IMR-90 (cell line): ENCODE results near the gene SLC6A6. TPM values are rescaled to one million over a fixed set of nuclear protein-coding genes. Genes with fewer than 3 reads are reported as not detected.

ENCODE experiments used
- ATAC-seq: fragments of 200-7000 bp; cut with Tn5 transposase; 2 replicates; pipeline ENCODE4 v1.9.1; 2020; ENCODE audit warnings: low read depth, mild to moderate bottlenecking, moderate library complexity
- BruUV-seq: library from RNA; stranded (reverse); fragments of 400-500 nt; replicated peaks from 2 replicates; lab custom pipeline; 2021; lab: Mats Ljungman, UMichigan
- CTCF ChIA-PET: fragments of 300-600 bp; formaldehyde crosslinking; extraction: SDS; loops from one replicate; lab custom pipeline; 2021; ENCODE audit warnings: antibody characterized with exemption; lab: Yijun Ruan, JAX
- POLR2A ChIA-PET: fragments of 300-600 bp; sonication (Branson Sonifier 250); formaldehyde crosslinking; loops from one replicate; lab custom pipeline; 2022; ENCODE audit warnings: antibody characterized with exemption; ENCODE audit not compliant: unreplicated experiment; lab: Charles Lee
- DNase-seq: peaks from one replicate; pipeline ENCODE4 v3.0.0; 2013
- H2AFZ ChIP-seq: replicated peaks from 2 replicates; pipeline ENCODE3; 2013; ENCODE audit warnings: low read length, mild to moderate bottlenecking; ENCODE audit not compliant: poor library complexity
- H2AK5ac ChIP-seq: 2 replicates; pipeline ENCODE4 v1.6.1; 2013; ENCODE audit warnings: low read depth, low read length, inconsistent platforms
- H2AK9ac ChIP-seq: replicated peaks from 2 replicates; pipeline ENCODE3; 2013; ENCODE audit warnings: mild to moderate bottlenecking, low read depth, low read length, moderate library complexity; ENCODE audit not compliant: poor library complexity
- H2BK120ac ChIP-seq: 2 replicates; pipeline ENCODE4 v1.6.1; 2013; ENCODE audit warnings: low read depth, low read length, inconsistent platforms
- H2BK15ac ChIP-seq: 3 replicates; pipeline ENCODE4 v1.6.1; 2013; ENCODE audit warnings: low read depth, low read length, inconsistent platforms
- H2BK20ac ChIP-seq: 2 replicates; pipeline ENCODE4 v1.6.1; 2013; ENCODE audit warnings: low read depth, mild to moderate bottlenecking, inconsistent platforms, low read length, moderate library complexity
- H2BK5ac ChIP-seq: 2 replicates; pipeline ENCODE4 v1.6.1; 2013; ENCODE audit warnings: mild to moderate bottlenecking, low read depth, low read length, inconsistent platforms; ENCODE audit not compliant: poor library complexity, severe bottlenecking
- H3K14ac ChIP-seq: replicated peaks from 2 replicates; pipeline ENCODE4 v1.6.1; 2013; ENCODE audit warnings: low read depth, low read length, inconsistent platforms
- H3K18ac ChIP-seq: 2 replicates; pipeline ENCODE4 v1.6.1; 2013; ENCODE audit warnings: low read depth, low read length, control low read depth
- H3K23ac ChIP-seq: 2 replicates; pipeline ENCODE4 v1.6.1; 2013; ENCODE audit warnings: low read depth, low read length, inconsistent platforms
- H3K27ac ChIP-seq: 2 replicates; pipeline ENCODE4 v1.5.1; 2013; ENCODE audit warnings: mild to moderate bottlenecking, control low read depth, low read length; ENCODE audit not compliant: insufficient read depth
- H3K27me3 ChIP-seq: 2 replicates; pipeline ENCODE4 v1.6.1; 2013; ENCODE audit warnings: low read length; ENCODE audit not compliant: control insufficient read depth, insufficient read depth
- H3K36me3 ChIP-seq: 2 replicates; pipeline ENCODE4 v1.6.1; 2013; ENCODE audit warnings: low read length, mixed read lengths; ENCODE audit not compliant: control insufficient read depth, insufficient read depth
- H3K4ac ChIP-seq: 2 replicates; pipeline ENCODE4 v1.6.1; 2013; ENCODE audit warnings: low read depth, low read length, inconsistent platforms
- H3K4me1 ChIP-seq: 2 replicates; pipeline ENCODE4 v1.6.1; 2013; ENCODE audit warnings: low read length, mixed read lengths; ENCODE audit not compliant: control insufficient read depth, insufficient read depth
- H3K4me2 ChIP-seq: 2 replicates; pipeline ENCODE4 v1.6.1; 2013; ENCODE audit warnings: low read depth, mild to moderate bottlenecking, control low read depth, low read length, moderate library complexity
- H3K4me3 ChIP-seq: 2 replicates; pipeline ENCODE4 v1.5.1; 2013; ENCODE audit warnings: low read depth, mild to moderate bottlenecking, control low read depth, low read length, moderate library complexity; ENCODE audit not compliant: insufficient read depth
- H3K56ac ChIP-seq: 2 replicates; pipeline ENCODE4 v1.6.1; 2013; ENCODE audit warnings: low read length, inconsistent platforms; ENCODE audit not compliant: insufficient read depth; ENCODE audit errors: extremely low read depth
- H3K79me1 ChIP-seq, 2 experiments: 2 replicates each; pipeline ENCODE4 v1.6.1; 2013; ENCODE audit warnings: low read length in 2 of 2, inconsistent platforms in 1 of 2, low read depth in 1 of 2
- H3K9ac ChIP-seq: 2 replicates; pipeline ENCODE4 v1.6.1; 2013; ENCODE audit warnings: low read depth, low read length, control low read depth
- H3K9me1 ChIP-seq: 2 replicates; pipeline ENCODE4 v1.6.1; 2013; ENCODE audit warnings: low read length, inconsistent platforms; ENCODE audit not compliant: insufficient read depth
- H3K9me3 ChIP-seq: 2 replicates; pipeline ENCODE4 v1.6.1; 2013; ENCODE audit warnings: low read length; ENCODE audit not compliant: control insufficient read depth, insufficient read depth
- H4K20me1 ChIP-seq: 2 replicates; pipeline ENCODE4 v1.6.1; 2013; ENCODE audit warnings: low read length, inconsistent platforms; ENCODE audit not compliant: insufficient read depth
- H4K5ac ChIP-seq: 2 replicates; pipeline ENCODE4 v1.6.1; 2013; ENCODE audit warnings: mild to moderate bottlenecking, low read depth, low read length, control low read depth
- H4K8ac ChIP-seq, 2 experiments: 2 replicates each; pipeline ENCODE4 v1.6.1; 2013; ENCODE audit warnings: low read depth in 2 of 2, low read length in 2 of 2, control low read depth in 1 of 2, inconsistent platforms in 1 of 2
- H4K91ac ChIP-seq: 2 replicates; pipeline ENCODE4 v1.6.1; 2013; ENCODE audit warnings: low read depth, low read length, inconsistent platforms; ENCODE audit not compliant: insufficient read depth
- CEBPB ChIP-seq: IDR thresholded peaks from 2 replicates; pipeline ENCODE4 v1.6.1; 2012; ENCODE audit warnings: low read depth, low read length, improper control_type of control experiment
- CHD1 ChIP-seq: IDR thresholded peaks from 2 replicates; pipeline ENCODE4 v1.6.1; 2012; ENCODE audit warnings: low read depth, low read length, improper control_type of control experiment
- CTCF ChIP-seq: conservative IDR thresholded peaks from 2 replicates; pipeline ENCODE4 v1.5.1; 2012; ENCODE audit warnings: mild to moderate bottlenecking, low read depth, low read length, improper control_type of control experiment
- ELK1 ChIP-seq: fragments of 150-350 bp; IDR thresholded peaks from 2 replicates; pipeline ENCODE4 v1.6.1; 2016; ENCODE audit warnings: low read depth, mild to moderate bottlenecking, low read length, moderate library complexity, borderline replicate concordance
- FOS ChIP-seq: fragments of 150-350 bp; IDR thresholded peaks from 2 replicates; pipeline ENCODE4 v1.6.1; 2016; ENCODE audit warnings: low read depth, low read length
- MXI1 ChIP-seq: IDR thresholded peaks from 2 replicates; pipeline ENCODE4 v1.6.1; 2012; ENCODE audit warnings: low read depth, mild to moderate bottlenecking, low read length, moderate library complexity, borderline replicate concordance
- POLR2A ChIP-seq: IDR thresholded peaks from 2 replicates; pipeline ENCODE4 v1.6.1; 2012; ENCODE audit warnings: mild to moderate bottlenecking, low read depth, low read length
- RAD21 ChIP-seq: IDR thresholded peaks from 2 replicates; pipeline ENCODE4 v1.6.1; 2012; ENCODE audit warnings: low read length, improper control_type of control experiment
- RCOR1 ChIP-seq: IDR thresholded peaks from 2 replicates; pipeline ENCODE4 v1.6.1; 2012; ENCODE audit warnings: mild to moderate bottlenecking, low read length, improper control_type of control experiment; ENCODE audit not compliant: insufficient replicate concordance
- RFX5 ChIP-seq: IDR thresholded peaks from 2 replicates; pipeline ENCODE4 v1.8.0; 2012; ENCODE audit warnings: low read depth, mild to moderate bottlenecking, low read length, moderate library complexity
- SMC3 ChIP-seq: fragments of 150-350 bp; IDR thresholded peaks from 2 replicates; pipeline ENCODE4 v1.6.1; 2016; ENCODE audit warnings: low read depth, mild to moderate bottlenecking, antibody characterized with exemption, low read length, moderate library complexity
- WGBS, 2 experiments: methylation state at CpG; one replicate each; pipeline versions ENCODE4 v1.1.5 to v1.1.7; 2013; ENCODE audit warnings: missing lambda C conversion rate in 2 of 2; ENCODE audit not compliant: insufficient read length in 1 of 2; ENCODE audit errors: extremely low coverage in 2 of 2; 5-methylcytosine and 5-hydroxymethylcytosine counted together
- dilution Hi-C: fragments of 300-500 bp; cut with HindIII; formaldehyde crosslinking; loops from one replicate; pipeline ENCODE4 v1.14.3; 2018; ENCODE audit warnings: low sequenced_read_pairs; ENCODE audit not compliant: unreplicated experiment
- in situ Hi-C: fragments of 300-500 bp; cut with MboI; formaldehyde crosslinking; loops from 3 replicates; pipeline ENCODE4 v1.14.3; 2019; ENCODE audit warnings: low sequenced_read_pairs, inconsistent platforms, mixed read lengths
- intact Hi-C: fragments of 100-400 bp; cut with micrococcal nuclease; formaldehyde crosslinking; loops from 2 replicates; pipeline ENCODE4 v1.10.0; 2022
- polyA plus RNA-seq, 3 experiments: library from polyadenylated mRNA; depleted of rRNA; stranded (reverse); fragments of >200 nt; gene quantifications; 2 replicates each; pipeline ENCODE4 v1.2.3, GENCODE V29; 2012; ENCODE audit warnings: low replicate concordance in 1 of 3
- total RNA-seq: library from RNA; depleted of rRNA; stranded (reverse); fragments of >200 nt; gene quantifications from 2 replicates; pipeline ENCODE4 v1.2.3, GENCODE V29; 2012
- TF ChIP-seq, protein P1 (sequence below): fragments of 150-350 bp; IDR thresholded peaks from 2 replicates; pipeline ENCODE4 v1.6.1; 2017; ENCODE audit warnings: mild to moderate bottlenecking, antibody characterized with exemption, low read length, low read depth

The SLC6A6 gene
- total and polyA plus RNA-seq, 2 of the 4 experiments (the other 2 are of a cell fraction) = 29.9 to 39.4 TPM

DNA sequence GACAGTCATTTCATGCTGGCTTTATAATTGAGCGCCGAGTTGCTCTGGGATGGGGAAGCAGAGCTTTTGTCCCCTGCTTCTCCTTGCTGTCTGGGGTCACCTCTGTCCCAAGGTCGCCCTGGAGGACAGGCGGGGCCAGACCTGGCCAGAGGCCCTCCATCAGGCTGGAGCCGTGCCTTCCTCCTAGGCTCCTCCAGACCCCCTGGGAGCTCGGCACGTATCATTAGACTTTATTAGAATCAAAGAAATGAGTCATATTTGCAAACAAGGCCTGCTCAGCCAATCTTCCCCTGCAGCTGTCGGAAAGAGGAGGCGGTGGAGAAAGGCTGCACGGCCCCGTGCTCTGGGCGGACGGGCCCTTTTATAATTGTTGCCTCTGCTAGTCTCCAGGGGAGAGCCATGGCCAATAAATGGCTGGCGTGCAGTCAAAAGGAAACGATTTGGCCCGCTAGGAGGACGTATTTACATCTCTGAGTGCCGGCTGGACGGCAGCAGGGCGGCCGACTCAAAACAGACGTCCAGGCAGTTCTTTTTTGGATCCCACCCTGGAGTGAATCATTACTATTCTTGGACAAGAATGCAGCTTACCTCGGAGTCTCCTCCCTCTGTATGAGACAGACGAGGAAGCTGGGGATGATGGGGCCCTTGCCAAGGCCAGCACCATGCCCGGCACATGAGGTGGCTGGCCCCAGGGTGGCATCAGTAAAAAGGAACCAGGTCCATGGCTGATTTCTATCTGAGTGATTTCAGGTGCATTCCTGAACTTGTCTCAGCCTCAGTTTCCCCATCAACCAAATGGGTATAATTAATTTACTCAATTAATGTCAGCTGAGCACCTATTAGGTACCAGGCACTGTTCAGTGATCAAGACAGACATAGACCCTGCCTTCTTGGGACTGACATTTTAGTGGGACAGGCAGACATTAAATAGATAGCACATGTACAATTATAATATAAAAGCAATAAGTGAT is 50.6 kb downstream of the SLC6A6 start:
- H3K56ac ChIP-seq = peak overlapping the region; percentile 65
- DNase-seq (peak; percentile 98), ATAC-seq (peak; percentile 87)
- peaks cover 44% of the 10 kb centered on the region for H3K36me3 ChIP-seq
- ChIA-PET POLR2A (no interaction called here), CTCF (interaction anchor here (0.6 to 2.0 kb wide), 4 partner anchors 9 to 250 kb away, joined by 3 to 6 read pairs (median 4); no protein-coding TSS in a partner anchor)
- peak overlapping the region; percentile 95 for H2BK5ac ChIP-seq
- peak overlapping the region; percentile 91 for H3K18ac ChIP-seq
- H3K27me3 ChIP-seq = no peaks in the 10 kb centered on the region
- H4K20me1 ChIP-seq = peaks cover 4% of the 10 kb centered on the region; the same call in 1 of the 2 replicates
- H3K14ac ChIP-seq = peak overlapping the region; percentile 83
- in situ Hi-C loops (no loop called here), dilution Hi-C loops (no loop called here), intact Hi-C loops (loop anchor here (2.0 kb wide), 1 partner anchor 50 kb away; the partner anchor contains the start of gene SLC6A6)
- peaks cover 22% of the 10 kb centered on the region for H3K4me1 ChIP-seq
- H2BK20ac ChIP-seq = peak overlapping the region; percentile 66
- BruUV-seq = no TSS peak
- H2AK9ac ChIP-seq = peak overlapping the region; percentile 88
- peak overlapping the region; percentile 94 for H4K91ac ChIP-seq
- peak overlapping the region; percentile 97; the same call in 2 of the 3 replicates for H2BK15ac ChIP-seq
- H2BK120ac ChIP-seq = peak overlapping the region; percentile 93
- peak overlapping the region; percentile 73 for H3K23ac ChIP-seq
- 0% methylated on average over 5 of the region's 25 CpGs; no CpG with 5 or more reads in 1 of the 2 experiments for WGBS, 2 experiments
- peak overlapping the region; percentile 27 for H3K9ac ChIP-seq
- peaks cover 26% of the 10 kb centered on the region for H3K9me1 ChIP-seq
- H3K4me3 ChIP-seq = no peak overlapping the region
- H3K9me3 ChIP-seq = no peaks in the 10 kb centered on the region
- H3K4ac ChIP-seq = peak overlapping the region; percentile 94
- H4K5ac ChIP-seq = peak overlapping the region; percentile 82
- H3K4me2 ChIP-seq = peak overlapping the region; percentile 37
- H3K27ac ChIP-seq = peak overlapping the region; percentile 87
- H3K79me1 ChIP-seq = peaks cover 5 to 30% of the 10 kb centered on the region in 2 experiments; a peak in 3 of 4 replicates
- peak overlapping the region; percentile 63 to 81 for H4K8ac ChIP-seq
- H2AK5ac ChIP-seq = peak overlapping the region; percentile 93
- H2AFZ ChIP-seq = peak overlapping the region; percentile 83
- no peak; the same call in 1 of the 2 replicates for TF ChIP-seq CHD1
- TF ChIP-seq MXI1 = peak; percentile 57; the same call in 1 of the 2 replicates
- 0 out of 2 replicates have a peak, but pooled peaks have one; percentile 21 for TF ChIP-seq CTCF
- peak; percentile 75 for TF ChIP-seq POLR2A
- no peak for TF ChIP-seq RFX5
- TF ChIP-seq SMC3 = peak; percentile 20; the same call in 1 of the 2 replicates
- no peak for TF ChIP-seq ELK1
- TF ChIP-seq RCOR1 = peak; percentile 98
- no peak for TF ChIP-seq CEBPB
- peak; percentile 68 for TF ChIP-seq FOS
- TF ChIP-seq, protein P1, sequence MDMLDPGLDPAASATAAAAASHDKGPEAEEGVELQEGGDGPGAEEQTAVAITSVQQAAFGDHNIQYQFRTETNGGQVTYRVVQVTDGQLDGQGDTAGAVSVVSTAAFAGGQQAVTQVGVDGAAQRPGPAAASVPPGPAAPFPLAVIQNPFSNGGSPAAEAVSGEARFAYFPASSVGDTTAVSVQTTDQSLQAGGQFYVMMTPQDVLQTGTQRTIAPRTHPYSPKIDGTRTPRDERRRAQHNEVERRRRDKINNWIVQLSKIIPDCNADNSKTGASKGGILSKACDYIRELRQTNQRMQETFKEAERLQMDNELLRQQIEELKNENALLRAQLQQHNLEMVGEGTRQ = no peak
- no peak; the same call in 1 of the 2 replicates for TF ChIP-seq RAD21
